ENCODE data around the gene ATP10A. TPM values are rescaled to one million over a fixed set of nuclear protein-coding genes. Genes with fewer than 3 reads are reported as not detected.

ATP10A gene
- total RNA-seq, 1 donor from 2014 or later: 0.58 TPM

DNA sequence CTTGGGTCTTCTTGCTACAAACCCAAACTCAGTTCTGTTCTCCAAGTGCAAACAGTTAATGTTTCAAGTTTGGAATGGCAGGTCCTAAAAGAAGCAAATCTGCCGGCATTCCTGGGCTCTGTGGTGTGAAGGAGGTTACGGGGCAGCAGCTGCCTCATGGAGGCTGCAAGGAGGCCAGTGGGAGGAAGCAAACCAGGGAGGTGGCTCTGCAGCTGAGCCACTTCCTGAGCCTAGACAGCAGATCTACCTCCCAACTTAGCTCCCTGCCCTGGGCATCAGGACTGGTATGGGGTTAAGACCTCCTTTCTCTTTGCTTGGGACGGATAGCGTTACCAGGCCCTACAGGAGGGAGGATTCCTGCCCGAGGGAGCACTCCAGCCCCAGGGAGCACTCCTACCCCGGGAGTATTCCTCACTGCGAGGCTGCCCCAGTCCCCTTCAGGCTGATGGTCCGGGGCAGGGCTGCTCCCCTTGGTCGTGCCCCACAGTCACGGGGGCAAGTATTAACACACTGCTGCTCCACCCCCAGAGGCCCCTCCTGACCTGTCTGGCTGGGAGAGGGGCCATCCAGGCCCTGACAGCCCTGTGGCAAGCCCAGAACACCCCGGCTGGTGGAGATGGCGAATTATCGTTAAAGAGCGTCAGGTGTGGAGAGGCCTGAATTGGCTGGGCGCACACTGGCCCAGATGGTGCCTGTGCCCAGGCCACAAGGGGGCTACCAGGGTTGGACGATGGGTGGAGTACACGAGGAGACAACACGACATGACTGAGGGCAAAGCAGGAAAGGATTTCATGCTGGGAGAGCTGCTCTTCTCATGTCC is 129.9 kb downstream of the ATP10A start:
- peaks cover 21% of the 10 kb centered on the region for H3K4me1 ChIP-seq
- H3K4me3 ChIP-seq: no peak overlapping the region
- no peaks in the 10 kb centered on the region for H3K9me3 ChIP-seq (replicated peaks)
- no peak overlapping the region for H3K27ac ChIP-seq (replicated peaks)
- peaks cover 4% of the 10 kb centered on the region for H3K27me3 ChIP-seq (ENCODE audit: low read depth)
- no peaks in the 10 kb centered on the region for H3K36me3 ChIP-seq
- intact Hi-C loops (cut with micrococcal nuclease): no loop called here
- no peak for DNase-seq
- TF ChIP-seq CTCF (IDR thresholded peaks at IDR 0.05; ENCODE audit: borderline replicate concordance): no peak

DNA sequence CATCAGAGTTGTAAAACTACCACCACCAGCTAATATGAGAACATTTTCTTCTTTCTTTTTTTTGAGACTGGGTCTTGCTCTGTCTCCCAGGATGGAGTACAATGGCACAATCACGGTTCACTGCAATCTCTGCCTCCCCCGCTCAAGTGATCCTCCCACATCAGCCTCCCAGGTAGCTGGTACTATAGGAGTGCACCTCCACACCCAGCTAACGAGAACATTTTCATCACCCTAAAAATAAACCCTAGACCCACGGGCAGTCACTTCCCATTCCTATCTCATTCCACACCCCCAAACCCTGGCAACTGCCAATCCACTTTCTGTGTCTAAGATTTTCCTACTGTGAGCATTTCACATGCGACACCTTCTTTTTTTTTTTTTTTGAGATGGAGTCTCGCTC is 130.9 kb downstream of the ATP10A start:
- Histone ChIP-seq H3K27me3 (ENCODE audit: low read depth) (peaks cover 4% of the 10 kb centered on the region), H3K9me3 (replicated peaks) (no peaks in the 10 kb centered on the region), H3K4me3 (no peak overlapping the region), H3K27ac (replicated peaks) (no peak overlapping the region), H3K4me1 (peaks cover 11% of the 10 kb centered on the region), H3K36me3 (no peaks in the 10 kb centered on the region)
- intact Hi-C loops (cut with micrococcal nuclease): no loop called here
- TF ChIP-seq CTCF (IDR thresholded peaks at IDR 0.05; ENCODE audit: borderline replicate concordance): no peak
- no peak for DNase-seq

GRCh38 chr15:25731411-25731810 is 131.7 kb downstream of the ATP10A start:
- intact Hi-C loops (cut with micrococcal nuclease): no loop called here
- DNase-seq: no peak
- Histone ChIP-seq H3K27ac (replicated peaks) (no peak overlapping the region), H3K9me3 (replicated peaks) (no peaks in the 10 kb centered on the region), H3K36me3 (no peaks in the 10 kb centered on the region), H3K27me3 (ENCODE audit: low read depth) (peaks cover 4% of the 10 kb centered on the region), H3K4me3 (no peak overlapping the region), H3K4me1 (peaks cover 4% of the 10 kb centered on the region)
- TF ChIP-seq CTCF (IDR thresholded peaks at IDR 0.05; ENCODE audit: borderline replicate concordance): no peak

DNA sequence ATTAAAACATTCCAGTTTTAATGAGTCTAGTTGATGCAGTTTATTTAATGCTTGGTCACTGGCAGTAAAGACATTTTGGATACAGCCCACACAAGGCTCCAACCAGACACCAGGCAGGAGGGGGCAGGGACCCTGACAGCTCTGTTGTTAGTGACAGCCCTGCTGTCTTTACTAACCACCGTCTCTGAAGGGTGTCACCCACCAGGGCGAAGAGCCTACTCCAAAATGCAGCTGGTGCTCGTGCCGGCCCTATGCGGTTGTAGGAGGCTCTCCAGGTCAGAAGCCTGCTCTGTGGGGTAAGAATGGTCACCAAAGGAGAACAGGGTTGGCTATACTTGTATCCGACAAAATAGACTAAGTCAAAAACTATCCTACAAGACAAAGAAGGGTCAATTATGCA is 132.2 kb downstream of the ATP10A start:
- intact Hi-C loops (cut with micrococcal nuclease): no loop called here
- Histone ChIP-seq H3K4me1 (no peaks in the 10 kb centered on the region), H3K4me3 (no peak overlapping the region), H3K27ac (replicated peaks) (no peak overlapping the region), H3K27me3 (ENCODE audit: low read depth) (peaks cover 4% of the 10 kb centered on the region), H3K36me3 (no peaks in the 10 kb centered on the region), H3K9me3 (replicated peaks) (no peaks in the 10 kb centered on the region)
- no peak for TF ChIP-seq CTCF (IDR thresholded peaks at IDR 0.05; ENCODE audit: borderline replicate concordance)
- DNase-seq: no peak

GRCh38 chr15:25728816-25729215 is 134.3 kb downstream of the ATP10A start:
- TF ChIP-seq CTCF (IDR thresholded peaks at IDR 0.05; ENCODE audit: borderline replicate concordance): no peak
- DNase-seq: no peak
- Histone ChIP-seq H3K27me3 (ENCODE audit: low read depth) (peaks cover 7% of the 10 kb centered on the region), H3K9me3 (replicated peaks) (no peaks in the 10 kb centered on the region), H3K36me3 (no peaks in the 10 kb centered on the region), H3K4me3 (no peak overlapping the region), H3K27ac (replicated peaks) (no peak overlapping the region), H3K4me1 (no peaks in the 10 kb centered on the region)
- intact Hi-C loops (cut with micrococcal nuclease): no loop called here

Measured in left ventricle myocardium inferior (tissue), 1 donor.